ENCODE results near the gene NAGK.
"Not testable (repeated sequence)": the region's sequence is repeated elsewhere in the genome, so short reads cannot be mapped to it uniquely, and the experiment has no call there.

The NAGK gene

GRCh38 chr2:71070294-71071093 is 2.0 kb downstream of the NAGK start:
- DNase-seq, result no peak

DNA sequence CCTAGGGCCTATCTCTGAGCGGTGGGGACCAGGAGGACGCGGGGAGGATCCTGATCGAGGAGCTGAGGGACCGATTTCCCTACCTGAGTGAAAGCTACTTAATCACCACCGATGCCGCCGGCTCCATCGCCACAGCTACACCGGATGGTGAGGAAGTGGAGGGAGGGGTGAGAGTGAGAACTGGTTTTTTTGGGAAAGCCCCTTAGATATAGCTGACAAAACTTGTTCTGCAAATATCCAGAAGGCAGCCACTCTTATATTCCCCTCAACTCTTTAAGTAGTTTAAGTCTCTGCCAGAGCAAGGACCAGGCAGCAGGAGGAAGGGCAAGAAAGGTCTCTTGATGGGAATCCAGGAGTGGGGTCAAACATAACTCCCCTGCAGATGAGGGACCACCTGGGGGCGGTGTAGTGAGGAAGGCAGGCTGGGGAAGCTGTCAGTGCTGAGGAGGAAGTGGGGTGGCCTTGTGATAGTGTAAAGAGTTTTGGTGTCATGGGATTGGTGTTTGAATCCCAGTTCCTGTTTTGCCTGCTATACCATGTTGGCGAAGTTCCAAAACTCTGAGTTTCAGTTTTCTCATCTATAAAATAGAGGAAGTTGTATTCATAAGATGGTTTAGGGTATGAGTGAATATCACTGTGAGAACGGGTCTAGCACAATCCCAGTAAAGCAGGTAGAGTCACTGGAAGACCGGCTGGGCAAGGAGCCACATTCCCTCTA is 3.4 kb downstream of the NAGK start:
- DNase-seq, result no peak

- no peak for DNase-seq
Measured at GRCh38 chr2:71072492-71072891, 4.0 kb downstream of the NAGK start.

- DNase-seq, result no peak
Measured at GRCh38 chr2:71073475-71073874, 5.0 kb downstream of the NAGK start.

DNA sequence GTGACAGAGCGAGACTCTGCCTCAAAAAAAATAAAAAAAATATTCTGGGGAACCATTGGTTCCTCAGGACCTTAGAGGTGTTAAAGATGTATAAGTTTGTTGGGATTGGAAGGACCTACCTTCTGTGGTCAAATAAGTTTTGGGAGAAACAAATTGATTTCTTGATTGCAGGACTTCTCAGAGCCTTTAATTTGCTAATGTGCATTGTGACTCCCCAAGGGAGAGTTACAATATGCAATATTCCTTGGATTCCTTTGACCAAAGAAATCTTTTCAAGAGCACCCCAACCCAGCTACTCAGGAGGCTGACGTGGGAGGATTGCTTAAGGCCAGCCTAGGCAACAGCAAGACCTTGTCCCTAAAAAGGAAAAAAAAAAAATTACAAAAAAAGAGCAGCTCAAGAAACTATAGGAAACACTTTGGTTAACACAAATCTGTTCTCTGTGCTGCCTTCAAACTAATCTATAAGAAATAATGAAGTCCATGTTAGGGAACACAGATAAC is 6.5 kb downstream of the NAGK start:
- no peak for DNase-seq

- DNase-seq, result no peak
Measured at GRCh38 chr2:71078624-71079023, 10.2 kb downstream of the NAGK start.

GRCh38 chr2:71082402-71083252 is 14.2 kb downstream of the NAGK start:
- no peak for DNase-seq

GRCh38 chr2:71083297-71083696 is 14.8 kb downstream of the NAGK start:
- DNase-seq, result not testable (repeated sequence)

DNA sequence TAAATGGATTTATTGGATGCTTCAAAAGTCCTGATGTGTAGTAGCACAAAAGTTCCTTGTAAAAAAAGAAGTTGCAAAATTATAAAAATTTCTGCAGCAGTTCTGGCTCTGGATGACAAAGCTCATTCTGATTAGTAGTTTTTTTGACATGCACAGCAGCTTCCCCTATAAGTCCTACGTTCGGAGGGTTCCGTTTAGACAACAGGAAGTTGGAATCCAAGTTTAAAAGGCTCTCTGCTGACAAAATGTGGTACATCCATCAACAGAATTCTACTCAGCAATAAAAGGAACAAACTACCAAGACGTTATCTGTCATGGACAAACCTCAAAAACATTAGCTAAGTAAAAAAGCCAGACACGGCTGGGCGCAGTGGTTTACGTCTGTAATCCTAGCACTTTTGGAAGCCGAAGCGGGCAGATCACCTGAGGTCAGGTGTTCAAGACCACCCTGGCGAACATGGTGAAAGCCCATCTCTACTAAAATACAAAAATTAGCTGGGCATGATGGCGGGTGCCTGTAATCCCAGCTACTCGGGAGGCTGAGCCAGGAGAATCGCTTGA is 15.4 kb downstream of the NAGK start:
- DNase-seq, result not testable (repeated sequence)

DNA sequence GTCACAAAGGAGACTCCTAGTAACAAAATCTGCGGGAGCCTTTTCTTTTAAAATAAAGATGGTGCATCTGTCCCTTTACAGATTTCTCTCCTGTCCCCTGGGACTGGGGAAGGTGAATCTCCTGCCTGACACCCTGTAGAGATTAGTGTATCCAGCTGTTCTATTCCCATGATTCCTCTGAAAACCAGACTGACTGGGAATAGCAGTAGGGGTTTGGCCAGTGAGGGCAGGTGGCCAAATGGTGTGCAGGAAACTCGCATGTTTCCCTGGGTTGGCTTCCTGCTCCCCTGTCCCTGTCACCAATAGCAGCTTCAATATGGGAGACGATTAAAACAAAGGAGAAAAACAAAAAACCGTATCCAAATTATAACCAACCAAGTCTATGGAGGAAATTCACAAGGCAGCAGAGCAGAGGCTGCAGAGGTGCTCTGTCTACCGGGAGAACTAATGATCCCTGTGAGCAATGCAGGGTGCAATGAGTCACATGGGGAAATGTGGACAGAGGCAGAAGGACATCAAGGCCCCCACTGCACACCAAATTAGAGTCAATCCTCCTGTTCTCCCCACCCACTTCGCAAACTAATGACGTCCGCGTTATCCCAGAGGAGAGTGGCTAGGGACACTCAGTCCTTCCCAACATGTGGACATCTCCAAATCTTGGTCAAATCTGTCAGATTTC is 17.0 kb downstream of the NAGK start:
- DNase-seq, result not testable (repeated sequence)

- DNase-seq, result not testable (repeated sequence)
Measured at GRCh38 chr2:71089475-71089874, 21.0 kb downstream of the NAGK start.

- not testable (repeated sequence) for DNase-seq
Measured at GRCh38 chr2:71091808-71092207, 23.4 kb downstream of the NAGK start.

DNA sequence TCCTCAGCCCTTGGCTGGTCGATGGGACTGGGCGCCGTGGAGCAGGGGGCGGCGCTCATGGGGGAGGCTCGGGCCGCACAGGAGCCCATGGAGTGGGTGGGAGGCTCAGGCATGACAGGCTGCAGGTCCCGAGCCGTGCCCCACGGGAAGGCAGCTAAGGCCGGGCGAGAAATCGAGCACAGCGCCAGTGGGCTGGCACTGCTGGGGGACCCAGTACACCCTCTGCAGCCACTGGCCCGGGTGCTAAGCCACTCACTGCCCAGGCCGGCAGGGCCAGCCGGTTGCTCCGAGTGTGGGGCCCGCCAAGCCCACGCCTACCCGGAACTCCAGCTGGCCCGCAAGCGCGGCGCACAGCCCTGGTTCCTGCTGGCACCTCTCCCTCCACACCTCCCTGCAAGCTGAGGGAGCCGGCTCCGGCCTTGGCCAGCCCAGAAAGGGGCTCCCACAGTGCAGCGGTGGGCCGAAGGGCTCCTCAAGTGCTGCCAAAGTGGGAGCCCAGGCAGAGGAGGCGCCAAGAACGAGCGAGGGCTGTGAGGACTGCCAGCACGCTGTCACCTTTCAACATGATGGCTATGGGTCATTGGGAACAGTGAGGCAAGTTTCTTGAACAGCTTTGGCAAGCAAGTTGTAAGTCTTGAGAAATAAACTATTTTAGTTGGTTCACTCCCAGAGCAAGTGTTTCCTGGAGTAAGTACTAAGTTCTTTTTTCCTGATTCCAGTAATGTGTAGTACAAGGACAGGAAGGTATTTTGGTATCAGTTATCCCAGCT is 24.2 kb downstream of the NAGK start:
- DNase-seq, result not testable (repeated sequence)

- no peak for DNase-seq
Measured at GRCh38 chr2:71100195-71100964, 31.9 kb downstream of the NAGK start.

DNA sequence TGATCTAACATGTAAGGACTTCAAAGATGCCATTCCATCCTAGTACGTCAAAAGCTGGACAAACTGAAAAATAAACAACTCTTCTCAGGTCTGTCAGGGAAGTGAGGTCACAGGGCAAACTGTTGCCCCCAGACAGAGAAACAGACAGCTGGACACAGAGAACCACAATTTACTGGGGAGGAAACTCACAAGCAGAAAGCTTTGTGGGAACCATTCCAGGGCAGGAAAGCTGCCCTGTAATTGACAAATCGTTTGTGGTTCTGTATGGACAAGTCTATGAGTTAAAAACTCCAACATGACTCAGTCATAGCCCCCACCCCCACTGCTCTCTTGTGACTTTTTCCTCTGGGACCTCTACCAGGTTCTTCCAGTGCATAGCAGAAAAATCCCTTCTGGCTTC is 33.2 kb downstream of the NAGK start:
- no peak for DNase-seq

GRCh38 chr2:71102981-71103681 is 34.7 kb downstream of the NAGK start:
- DNase-seq, result no peak

DNA sequence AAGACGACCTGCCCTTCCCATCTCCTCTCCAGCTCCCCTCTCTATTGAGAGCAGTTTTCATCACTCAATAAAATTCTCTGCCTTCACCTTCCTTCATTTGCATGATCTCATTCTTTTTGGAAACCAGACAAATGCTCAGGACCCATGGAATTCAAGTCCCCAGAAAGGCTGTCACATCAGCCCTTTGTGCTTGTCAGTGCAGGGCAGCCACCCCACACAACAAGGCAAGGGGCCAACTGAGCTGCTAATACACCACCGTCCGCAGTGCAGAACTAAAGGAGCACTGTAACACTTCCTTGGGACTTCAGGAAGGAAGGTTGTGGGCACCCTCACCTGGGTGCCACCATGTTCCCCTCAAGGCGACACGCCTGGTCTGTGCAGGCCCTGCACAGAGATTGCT is 35.4 kb downstream of the NAGK start:
- DNase-seq, result no peak

- DNase-seq, result not testable (repeated sequence)
Measured at GRCh38 chr2:71106463-71106862, 38.0 kb downstream of the NAGK start.

DNA sequence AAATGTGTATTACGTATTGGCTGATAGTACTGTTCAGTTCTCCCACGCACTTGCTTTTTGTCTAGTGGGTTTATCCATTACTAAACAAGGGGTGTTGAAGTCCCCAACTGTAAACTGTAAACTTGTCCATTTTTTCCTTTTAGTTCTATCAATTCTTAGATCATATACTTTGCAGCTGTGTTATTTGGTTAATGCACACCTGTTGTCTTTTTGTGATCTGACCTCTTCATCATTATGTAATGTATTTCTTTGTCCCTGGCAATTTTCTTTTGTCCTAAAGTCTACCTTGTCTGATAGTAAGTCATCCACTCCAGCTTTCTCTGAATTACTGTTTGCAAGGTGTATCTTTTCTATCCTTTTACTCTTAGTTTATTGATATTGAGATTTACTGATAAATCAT is 39.6 kb downstream of the NAGK start:
- DNase-seq, result no peak

- no peak for DNase-seq
Measured at GRCh38 chr2:71113843-71114242, 45.4 kb downstream of the NAGK start.
